PC-9 (cell line): ENCODE data around the gene ASTN2. TPM values are rescaled to one million over a fixed set of nuclear protein-coding genes. Genes with fewer than 3 reads are reported as not detected.
A peak's percentile ranks its signal among the peaks of the same experiment; 100 is the strongest.

Experiments
- BruUV-seq: library from RNA; stranded (reverse); fragments of 400-500 nt; replicated peaks from 2 replicates; lab custom pipeline; 2021; lab: Mats Ljungman, UMichigan
- CTCF ChIA-PET: fragments of 300-600 bp; sonication (Branson Sonifier 250); formaldehyde crosslinking; loops from one replicate; lab custom pipeline; 2022; ENCODE audit warnings: antibody characterized with exemption; lab: Charles Lee
- POLR2A ChIA-PET: fragments of 300-600 bp; sonication (Branson Sonifier 250); formaldehyde crosslinking; loops from one replicate; lab custom pipeline; 2022; ENCODE audit warnings: antibody characterized with exemption; ENCODE audit not compliant: unreplicated experiment; lab: Charles Lee
- DNase-seq, 2 experiments: peaks; one replicate each; pipeline versions ENCODE4 v3.0.0 to v3.0.0-alpha.2; 2015 to 2022; ENCODE audit warnings: mixed read lengths in 1 of 2
- H2AFZ ChIP-seq: fragments of 200-600 bp; sonication (generic); 2 replicates; pipeline ENCODE4 v1.8.1; 2017; ENCODE audit warnings: antibody characterized with exemption
- H3F3A ChIP-seq: fragments of 200-600 bp; sonication (generic); 2 replicates; pipeline ENCODE4 v1.8.1; 2017; ENCODE audit warnings: antibody characterized with exemption, mild to moderate bottlenecking, low read depth; ENCODE audit not compliant: insufficient read depth
- H3K27ac ChIP-seq: fragments of 200-600 bp; sonication (generic); 2 replicates; pipeline ENCODE4 v1.6.1; 2016; ENCODE audit warnings: mixed run types
- H3K27me3 ChIP-seq: fragments of 200-600 bp; sonication (generic); 2 replicates; pipeline ENCODE4 v1.6.1; 2016; ENCODE audit warnings: low read depth, mixed run types; ENCODE audit not compliant: insufficient read depth
- H3K36me3 ChIP-seq: fragments of 200-600 bp; sonication (generic); 2 replicates; pipeline ENCODE4 v1.6.1; 2016; ENCODE audit warnings: low read depth, mixed run types
- H3K4me1 ChIP-seq: fragments of 200-600 bp; sonication (generic); replicated peaks from 2 replicates; pipeline ENCODE4 v1.6.1; 2016; ENCODE audit warnings: mixed run types; ENCODE audit not compliant: insufficient read depth
- H3K4me2 ChIP-seq: fragments of 200-600 bp; sonication (generic); 2 replicates; pipeline ENCODE4 v1.6.1; 2017; ENCODE audit warnings: mixed run types
- H3K4me3 ChIP-seq: fragments of 200-600 bp; sonication (generic); 2 replicates; pipeline ENCODE4 v1.6.1; 2016; ENCODE audit warnings: mixed run types
- H3K79me2 ChIP-seq: fragments of 200-600 bp; sonication (generic); 2 replicates; pipeline ENCODE4 v1.6.1; 2017; ENCODE audit warnings: low read depth, mixed run types
- H3K9me2 ChIP-seq: fragments of 200-600 bp; sonication (generic); 2 replicates; pipeline ENCODE4 v1.8.1; 2017; ENCODE audit warnings: mild to moderate bottlenecking; ENCODE audit not compliant: insufficient read depth
- H3K9me3 ChIP-seq: fragments of 200-600 bp; sonication (generic); 2 replicates; pipeline ENCODE4 v1.8.1; 2016; ENCODE audit warnings: low read depth; ENCODE audit not compliant: insufficient read depth
- H4K20me1 ChIP-seq: fragments of 200-600 bp; sonication (generic); 2 replicates; pipeline ENCODE4 v1.8.1; 2017; ENCODE audit not compliant: insufficient read depth
- CTCF ChIP-seq: fragments of 200-600 bp; sonication (generic); conservative IDR thresholded peaks from 2 replicates; pipeline ENCODE4 v1.6.1; 2017; ENCODE audit warnings: mixed run types, antibody characterized with exemption, mild to moderate bottlenecking, moderate library complexity
- EZH2 ChIP-seq: fragments of 200-600 bp; sonication (generic); IDR thresholded peaks from 2 replicates; pipeline ENCODE4 v1.8.0; 2017; ENCODE audit warnings: antibody characterized with exemption, low read depth
- intact Hi-C: fragments of 100-400 bp; cut with micrococcal nuclease; formaldehyde crosslinking; loops from one replicate; pipeline ENCODE4 v1.10.0; 2022; ENCODE audit not compliant: unreplicated experiment
- total RNA-seq: library from RNA; stranded (reverse); gene quantifications from 2 replicates; pipeline ENCODE4 v1.2.3, GENCODE V29; 2021

The ASTN2 gene
- total RNA-seq, 1 experiment from 2014 or later = 6.2 TPM

- CTCF ChIA-PET = interaction anchor here (0.6 to 0.7 kb wide), 2 partner anchors 450 to 1775 kb away, joined by 3 to 9 read pairs; no protein-coding TSS in a partner anchor
- POLR2A ChIA-PET = interaction anchor here (0.7 kb wide), 1 partner anchor 46 kb away, joined by 8 read pairs; no protein-coding TSS in a partner anchor
Observed at GRCh38 chr9:116686693-116687073, 728.2 kb downstream of the ASTN2 start.

GRCh38 chr9:116686135-116686534 lies 728.7 kb downstream of the ASTN2 start:
- no peaks in the 10 kb centered on the region; the same call in 1 of the 2 replicates for H3F3A ChIP-seq
- intact Hi-C loops = no loop called here
- TF ChIP-seq EZH2 (no peak), CTCF (no peak)
- H3K4me1 ChIP-seq = peaks cover 36% of the 10 kb centered on the region
- H3K9me3 ChIP-seq = no peaks in the 10 kb centered on the region
- peaks cover 37% of the 10 kb centered on the region for H3K79me2 ChIP-seq
- no peak overlapping the region for H3K27ac ChIP-seq
- H3K27me3 ChIP-seq = no peaks in the 10 kb centered on the region
- ChIA-PET POLR2A (no interaction called here), CTCF (no interaction called here)
- peak overlapping the region; percentile 88 for H3K4me2 ChIP-seq
- peak overlapping the region; percentile 84 for H3K4me3 ChIP-seq
- peak in 1 of 2 experiments; percentile 65 for DNase-seq
- H3K9me2 ChIP-seq = no peaks in the 10 kb centered on the region
- no peaks in the 10 kb centered on the region for H3K36me3 ChIP-seq
- no peaks in the 10 kb centered on the region for H4K20me1 ChIP-seq
- H2AFZ ChIP-seq = peak overlapping the region; percentile 87
- no TSS peak for BruUV-seq

More at GRCh38 chr9:116686693-116687073, 728.2 kb downstream of the ASTN2 start:
- BruUV-seq = TSS peak; percentile 80
- H3K79me2 ChIP-seq = peaks cover 43% of the 10 kb centered on the region
- intact Hi-C loops = no loop called here
- H3K27ac ChIP-seq = no peak overlapping the region
- peaks cover 39% of the 10 kb centered on the region for H3K4me1 ChIP-seq
- no peaks in the 10 kb centered on the region; the same call in 1 of the 2 replicates for H3F3A ChIP-seq
- no peak for DNase-seq
- H3K36me3 ChIP-seq = no peaks in the 10 kb centered on the region
- no peaks in the 10 kb centered on the region for H3K27me3 ChIP-seq
- peak overlapping the region; percentile 87 for H2AFZ ChIP-seq
- H3K9me2 ChIP-seq = no peaks in the 10 kb centered on the region
- peak overlapping the region; percentile 88 for H3K4me2 ChIP-seq
- TF ChIP-seq EZH2 (no peak), CTCF (no peak)
- H3K9me3 ChIP-seq = no peaks in the 10 kb centered on the region
- H4K20me1 ChIP-seq = no peaks in the 10 kb centered on the region
- peak overlapping the region; percentile 84 for H3K4me3 ChIP-seq

- POLR2A ChIA-PET = no interaction called here
- no peak overlapping the region for H3K4me2 ChIP-seq
- CTCF ChIA-PET = no interaction called here
Observed at GRCh38 chr9:116685166-116685565, 729.7 kb downstream of the ASTN2 start.

More at GRCh38 chr9:116685166-116685565, 729.7 kb downstream of the ASTN2 start:
- H3K27ac ChIP-seq = no peak overlapping the region
- no peaks in the 10 kb centered on the region for H3K9me3 ChIP-seq
- no peaks in the 10 kb centered on the region for H3K36me3 ChIP-seq
- BruUV-seq = no TSS peak
- H2AFZ ChIP-seq = no peak overlapping the region
- no peaks in the 10 kb centered on the region for H3K9me2 ChIP-seq
- no peak overlapping the region for H3K4me3 ChIP-seq
- intact Hi-C loops = no loop called here
- no peaks in the 10 kb centered on the region; the same call in 1 of the 2 replicates for H3F3A ChIP-seq
- no peaks in the 10 kb centered on the region for H4K20me1 ChIP-seq
- TF ChIP-seq CTCF (no peak), EZH2 (no peak)
- peaks cover 28% of the 10 kb centered on the region for H3K79me2 ChIP-seq
- H3K27me3 ChIP-seq = no peaks in the 10 kb centered on the region
- DNase-seq = no peak
- H3K4me1 ChIP-seq = peaks cover 34% of the 10 kb centered on the region
